Astrocyte of the spinal cord (primary cell): ENCODE measurements around the gene LPAR3.

Source experiments
- DNase-seq: peaks from one replicate; pipeline ENCODE4 v3.0.0; 2011; ENCODE audit warnings: low read depth, low spot score
- H3K4me3 ChIP-seq: 2 replicates; pipeline ENCODE4 v1.5.1; 2011; ENCODE audit warnings: low read depth, mild to moderate bottlenecking, low read length, moderate library complexity
- CTCF ChIP-seq: IDR thresholded peaks from 2 replicates; pipeline ENCODE4 v1.5.1; 2012; ENCODE audit warnings: low read depth, mild to moderate bottlenecking, low read length, inconsistent platforms
- in situ Hi-C: cut with HindIII; loops from 2 replicates; pipeline ENCODE4 v1.10.0; 2017; ENCODE audit warnings: low sequenced_read_pairs

Gene LPAR3

DNA sequence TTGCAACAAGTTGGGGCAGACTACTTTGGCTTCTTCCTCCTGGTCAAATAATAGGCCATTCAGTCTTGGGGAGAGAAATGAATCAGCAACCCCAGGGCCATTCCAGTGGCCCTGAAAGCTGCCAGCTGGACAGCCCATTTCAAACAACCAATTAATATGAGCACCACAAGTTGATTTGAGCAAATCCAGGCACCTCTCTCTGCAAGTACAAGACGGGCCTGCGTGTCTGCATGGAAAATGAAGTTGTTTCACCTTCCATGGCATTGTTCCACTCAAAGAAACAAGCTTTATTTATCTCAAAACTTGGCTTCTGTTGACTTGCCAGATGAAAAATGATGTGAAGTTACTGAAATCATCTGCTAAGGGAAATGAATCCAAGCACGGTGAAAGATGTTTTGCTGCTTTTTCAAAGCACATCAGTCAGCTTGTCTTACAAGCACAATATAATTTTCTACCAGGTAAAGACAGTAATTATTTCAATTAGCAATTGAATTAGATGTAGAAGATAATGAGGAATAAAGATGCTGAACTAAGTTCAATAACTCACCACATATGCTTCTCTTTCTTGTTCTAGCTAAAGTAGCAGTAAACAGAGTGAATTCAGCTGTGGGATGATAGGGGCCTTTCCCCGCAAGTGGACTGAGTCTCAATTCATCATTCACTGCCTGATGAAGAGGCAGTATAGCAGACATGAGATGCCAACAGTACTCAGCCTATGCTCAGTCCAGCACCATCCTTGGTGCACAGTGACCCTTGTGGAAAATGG lies 107.6 kb downstream of the LPAR3 start:
- no peak for TF ChIP-seq CTCF
- no peak overlapping the region for H3K4me3 ChIP-seq
- no peak for DNase-seq
- in situ Hi-C loops, result no loop called here

DNA sequence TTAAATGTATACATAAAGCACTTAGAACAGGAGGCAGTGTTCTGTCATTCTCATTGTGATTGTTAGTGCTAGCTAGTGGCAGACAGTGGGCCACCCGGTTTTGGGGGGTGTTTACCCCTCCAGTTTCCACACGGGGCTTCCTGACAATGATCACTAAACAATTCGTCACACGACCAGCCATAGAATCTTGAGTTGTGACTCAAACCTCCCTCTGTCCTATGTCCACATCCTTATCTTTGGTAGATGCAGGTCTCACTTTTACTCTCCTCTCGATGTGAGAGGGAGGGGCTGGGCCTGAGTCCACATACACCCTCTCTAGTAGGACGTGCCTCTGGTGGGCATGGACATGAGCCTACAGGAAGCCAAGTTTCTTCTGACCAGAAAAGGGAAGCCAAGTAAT lies 110.1 kb downstream of the LPAR3 start:
- H3K4me3 ChIP-seq, result no peak overlapping the region
- TF ChIP-seq CTCF, result no peak
- in situ Hi-C loops, result no loop called here
- DNase-seq, result no peak

DNA sequence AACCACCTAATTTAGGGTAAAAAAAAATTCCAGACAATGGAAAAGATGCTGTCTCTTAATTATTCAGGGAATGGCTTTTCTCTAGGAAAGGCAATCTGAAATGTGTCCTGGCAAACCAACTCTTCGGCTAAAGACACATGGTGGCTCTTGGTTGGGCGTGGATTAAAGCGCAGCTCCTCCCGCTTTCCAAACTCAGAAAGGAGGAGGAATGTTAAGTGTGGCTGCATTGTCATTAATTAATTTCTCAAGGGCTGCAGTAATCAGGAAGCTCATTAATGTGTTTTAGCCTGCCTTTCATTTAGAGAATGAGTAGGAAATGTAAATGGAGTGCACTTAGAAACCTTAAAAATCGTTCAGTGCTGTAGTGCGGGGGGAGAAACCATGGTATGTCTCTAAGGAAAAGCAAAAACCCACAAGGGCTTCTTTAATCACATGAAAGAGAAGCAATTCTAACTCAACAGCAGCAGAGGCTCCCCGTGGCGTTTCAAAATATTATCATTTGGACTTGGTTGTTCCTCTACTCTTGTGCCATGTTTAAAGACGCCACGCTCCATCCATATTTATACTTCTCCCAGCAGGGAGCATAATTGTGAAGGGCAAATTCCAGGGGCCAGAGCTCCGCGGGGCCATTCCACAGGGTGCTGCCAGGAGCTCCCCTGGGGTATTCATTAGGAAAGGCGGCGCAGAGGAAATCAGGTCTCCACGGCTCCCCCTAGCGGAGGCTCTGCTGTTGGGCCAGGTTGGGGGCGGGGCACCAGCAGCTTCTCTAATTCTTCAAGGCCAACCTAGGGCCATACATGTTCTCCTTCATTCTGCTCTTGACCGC lies 110.8 kb downstream of the LPAR3 start:
- H3K4me3 ChIP-seq, result no peak overlapping the region
- DNase-seq, result peak; percentile 72
- in situ Hi-C loops, result no loop called here
- peak; percentile 88 for TF ChIP-seq CTCF

- no peak overlapping the region for H3K4me3 ChIP-seq
- TF ChIP-seq CTCF, result no peak
- no peak for DNase-seq
- in situ Hi-C loops, result no loop called here
Measured at GRCh38 chr1:84780000-84780716, 112.8 kb downstream of the LPAR3 start.

GRCh38 chr1:84776639-84777038 lies 116.4 kb downstream of the LPAR3 start:
- peak; percentile 33 for DNase-seq
- no peak overlapping the region for H3K4me3 ChIP-seq
- in situ Hi-C loops, result no loop called here
- no peak for TF ChIP-seq CTCF

- no peak overlapping the region for H3K4me3 ChIP-seq
- DNase-seq, result no peak
- in situ Hi-C loops, result no loop called here
- TF ChIP-seq CTCF, result no peak
Measured at GRCh38 chr1:84775535-84775920, 117.5 kb downstream of the LPAR3 start.
